A204.1 (cell line): ENCODE data around the gene TCEAL5.
A peak's percentile ranks its signal among the peaks of the same experiment; 100 is the strongest.
"Not testable (repeated sequence)": the region's sequence is repeated elsewhere in the genome, so short reads cannot be mapped to it uniquely, and the experiment has no call there.

ENCODE experiments used
- FAIRE-seq: peaks from 2 replicates; lab custom pipeline; 2012; peaks lifted over from hg19 to GRCh38; lab: Jason Lieb, UNC

The TCEAL5 gene

GRCh38 chrX:103276581-103277002 lies at the start of gene TCEAL5:
Gene TCEAL5 (minus strand): TSS chrX:103276750. CDS start chrX:103274563, 2,187 bp downstream.
- no peak for FAIRE-seq

- no peak for FAIRE-seq
Measured at GRCh38 chrX:103311399-103311780, 34.8 kb upstream of the TCEAL5 start.

DNA sequence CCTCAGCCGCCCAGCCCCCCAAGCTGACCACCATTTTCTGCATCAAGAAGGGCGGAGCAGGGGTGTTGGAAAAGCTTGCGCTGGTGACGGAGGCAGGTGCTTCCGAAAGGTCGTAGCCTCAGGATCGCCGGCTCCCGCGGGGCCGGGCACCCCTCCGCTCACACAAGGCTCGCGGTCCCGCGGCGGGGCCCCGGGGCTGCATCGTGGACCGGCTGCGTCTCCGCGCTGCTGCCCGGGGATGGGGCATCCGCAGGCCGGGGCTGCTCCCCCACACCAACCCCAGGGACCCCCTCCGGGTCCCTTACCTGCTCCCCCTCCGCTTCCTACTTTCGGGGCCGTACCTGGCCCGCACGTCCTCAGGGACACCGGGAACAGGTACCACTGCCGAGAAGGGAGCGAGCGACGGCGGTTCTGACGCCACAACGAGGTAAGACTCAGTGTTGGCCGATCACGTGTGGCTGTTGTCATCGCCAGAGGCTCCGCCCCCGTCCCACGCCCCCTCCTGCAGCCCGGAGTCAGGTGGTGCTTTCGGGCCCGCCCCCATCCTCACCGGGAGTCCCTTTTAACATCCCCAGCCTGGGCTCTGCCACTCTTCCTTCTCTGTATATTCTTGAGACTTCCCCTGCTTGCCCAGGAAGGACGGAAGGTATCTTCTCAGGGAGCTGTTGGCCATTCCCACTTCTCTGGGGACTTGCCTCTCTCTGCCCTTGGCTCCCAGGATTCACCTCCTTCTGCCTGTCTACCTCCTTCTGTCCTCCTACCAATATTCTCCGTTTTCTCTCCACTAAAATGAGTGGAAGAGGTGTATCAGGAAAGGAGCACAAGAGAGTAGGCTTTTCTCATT lies 34.2 kb upstream of the TCEAL5 start, which contains the start of gene BEX2:
Gene BEX2 (minus strand): TSS at position 436 of the 844 bp plus-strand sequence. CDS start 1,014 bp downstream, outside the sequence.
- FAIRE-seq: no peak

DNA sequence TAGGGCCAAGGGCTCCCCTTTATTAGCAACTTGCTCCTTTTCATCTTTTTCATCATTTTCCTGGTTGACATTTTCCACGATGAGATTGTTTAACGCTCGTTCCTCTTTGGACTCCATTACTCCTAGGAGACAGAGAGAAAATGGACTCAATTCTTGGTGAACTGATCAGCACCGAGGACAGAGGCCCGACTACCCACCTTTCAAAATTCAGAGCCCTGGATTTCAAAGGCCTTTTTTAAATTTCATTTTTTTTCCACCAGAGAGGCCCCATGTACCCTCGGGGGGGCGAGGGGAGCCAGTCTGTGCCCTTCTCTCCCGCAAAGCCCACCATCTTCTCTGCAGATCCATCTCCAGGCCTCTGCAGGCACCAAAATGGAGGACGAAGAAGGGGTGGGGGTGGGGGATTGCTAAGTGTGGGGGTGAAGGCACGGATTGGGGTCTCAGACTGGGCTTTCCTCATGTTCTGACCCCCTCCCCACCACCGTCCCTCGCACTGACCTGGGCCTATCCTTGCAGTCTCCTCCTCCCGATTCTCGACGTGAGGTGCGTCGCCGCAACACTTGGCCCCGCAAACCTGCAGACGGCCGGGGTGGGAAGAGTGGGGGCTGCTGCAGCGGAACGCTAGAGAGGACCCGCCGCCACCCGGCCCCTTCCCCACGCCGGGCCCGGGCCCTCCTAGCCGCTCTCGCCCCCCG lies 33.5 kb upstream of the TCEAL5 start:
- no peak for FAIRE-seq

GRCh38 chrX:103305666-103306065 lies 29.1 kb upstream of the TCEAL5 start:
- not testable (repeated sequence) for FAIRE-seq

GRCh38 chrX:103304705-103305104 lies 28.2 kb upstream of the TCEAL5 start:
- no peak for FAIRE-seq

GRCh38 chrX:103293118-103293517 lies 16.6 kb upstream of the TCEAL5 start:
- no peak for FAIRE-seq

- FAIRE-seq: no peak
Measured at GRCh38 chrX:103279624-103280023, 3.1 kb upstream of the TCEAL5 start.

DNA sequence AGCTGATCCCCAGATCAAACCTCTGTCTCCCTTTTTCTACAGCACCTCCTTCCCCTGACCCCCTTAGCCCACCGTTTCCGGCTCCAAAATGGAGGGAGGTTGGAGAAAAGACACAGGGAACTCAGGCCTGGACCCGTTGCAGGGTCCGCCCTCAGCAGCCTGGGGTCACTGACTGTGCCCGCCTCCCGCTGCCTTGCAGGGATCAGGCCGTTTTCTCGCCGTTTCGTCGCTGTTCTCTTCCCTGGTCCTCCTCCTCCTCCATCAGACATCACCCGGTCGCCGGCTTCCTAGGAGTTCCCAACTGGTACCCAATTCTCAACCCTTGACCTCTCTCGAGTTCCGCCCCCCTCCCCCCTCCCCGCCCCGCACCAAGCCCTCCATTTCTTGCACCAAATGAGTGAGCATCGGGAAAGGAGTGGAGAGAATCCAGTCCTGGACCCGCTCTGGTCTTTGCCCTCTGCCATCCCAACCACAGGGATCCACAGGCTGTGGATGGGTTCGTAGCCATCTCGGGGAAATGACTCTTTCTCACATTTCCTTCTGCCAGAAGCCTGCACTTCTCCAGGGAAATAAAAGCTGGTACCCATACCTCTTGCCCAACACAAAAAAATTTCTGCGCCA lies 493 bp downstream of the TCEAL5 start:
- FAIRE-seq: no peak

GRCh38 chrX:103274284-103274683 lies 2.3 kb downstream of the TCEAL5 start:
- no peak for FAIRE-seq

- no peak for FAIRE-seq
Measured at GRCh38 chrX:103258275-103258674, 18.3 kb downstream of the TCEAL5 start.

DNA sequence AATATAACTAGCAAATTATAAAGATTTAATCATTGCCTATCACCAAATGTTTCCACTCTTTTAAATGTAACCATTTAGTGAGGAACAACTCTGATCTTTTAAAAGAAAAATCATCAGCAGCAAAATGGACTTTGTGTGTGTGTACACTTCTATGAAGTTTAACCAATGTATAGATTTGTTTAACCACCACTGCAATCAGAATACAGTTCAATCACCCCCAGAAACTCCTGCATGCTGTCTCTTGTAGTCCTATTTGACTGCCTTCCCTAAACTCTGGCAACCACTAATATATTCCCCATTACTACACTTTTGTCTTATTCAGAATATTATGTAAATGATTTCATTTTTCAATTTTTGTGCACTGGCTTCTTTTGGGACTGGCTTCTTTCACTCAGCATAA lies 19.9 kb downstream of the TCEAL5 start:
- FAIRE-seq: no peak

- FAIRE-seq: no peak
Measured at GRCh38 chrX:103254921-103255493, 21.5 kb downstream of the TCEAL5 start, which contains the start of gene TCEAL8. Gene TCEAL8 (minus strand): TSS chrX:103255155. CDS start chrX:103253979, 1,176 bp downstream.

DNA sequence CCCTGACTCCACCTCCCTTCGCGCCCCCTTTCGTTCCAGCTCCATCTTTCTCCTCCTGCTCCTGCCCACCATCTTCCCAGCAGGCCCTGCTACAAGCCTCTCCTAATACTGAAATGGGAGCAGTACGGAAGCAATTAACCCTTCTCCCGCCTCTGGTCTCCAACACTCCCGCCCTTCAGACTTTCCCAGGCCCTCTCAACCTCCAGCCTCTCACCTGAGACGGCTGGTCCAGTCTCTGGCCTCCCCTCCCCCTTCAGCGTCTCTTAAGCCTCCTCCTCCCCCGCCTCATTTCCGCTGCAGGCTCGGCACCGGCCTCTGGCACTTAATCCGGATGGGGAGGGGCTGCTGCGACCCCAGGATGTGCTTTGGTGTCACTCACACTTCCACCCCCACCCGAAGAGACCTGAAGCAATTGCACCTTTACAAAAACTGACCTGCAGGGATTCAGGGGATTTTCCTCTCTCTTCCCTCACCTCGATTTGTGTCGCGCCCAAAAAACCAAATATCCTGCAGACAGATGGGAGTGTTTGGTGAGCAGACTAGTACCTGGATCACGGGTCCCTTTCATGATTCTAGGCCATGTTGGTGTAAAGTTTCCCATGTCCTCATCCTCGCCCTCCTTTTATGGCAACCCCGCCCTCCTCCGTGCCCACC lies 22.3 kb downstream of the TCEAL5 start:
- no peak for FAIRE-seq

- no peak for FAIRE-seq
Measured at GRCh38 chrX:103253608-103254007, 22.9 kb downstream of the TCEAL5 start.

DNA sequence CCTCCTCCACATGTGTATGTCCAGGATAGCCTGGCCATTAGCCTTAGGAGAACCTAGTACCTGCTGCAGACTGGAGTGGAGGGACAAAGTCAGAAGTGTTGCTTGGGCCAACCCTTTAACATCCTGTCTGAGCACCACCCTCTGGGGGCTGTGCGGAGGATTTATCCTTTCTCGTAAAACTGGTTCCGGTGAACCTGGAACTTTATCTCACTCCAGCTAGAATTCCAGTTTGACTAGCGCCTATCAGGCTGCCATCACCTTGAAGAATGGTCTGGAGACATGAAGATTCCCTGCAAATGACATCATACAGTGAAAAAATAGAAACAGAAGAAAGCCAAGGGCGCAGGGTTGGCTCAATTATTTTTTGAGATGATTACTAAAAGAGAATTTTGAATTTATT lies 25.6 kb downstream of the TCEAL5 start:
- no peak for FAIRE-seq

GRCh38 chrX:103249805-103250204 lies 26.7 kb downstream of the TCEAL5 start:
- no peak for FAIRE-seq

GRCh38 chrX:103248553-103248952 lies 28.0 kb downstream of the TCEAL5 start:
- FAIRE-seq: peak; percentile 81

DNA sequence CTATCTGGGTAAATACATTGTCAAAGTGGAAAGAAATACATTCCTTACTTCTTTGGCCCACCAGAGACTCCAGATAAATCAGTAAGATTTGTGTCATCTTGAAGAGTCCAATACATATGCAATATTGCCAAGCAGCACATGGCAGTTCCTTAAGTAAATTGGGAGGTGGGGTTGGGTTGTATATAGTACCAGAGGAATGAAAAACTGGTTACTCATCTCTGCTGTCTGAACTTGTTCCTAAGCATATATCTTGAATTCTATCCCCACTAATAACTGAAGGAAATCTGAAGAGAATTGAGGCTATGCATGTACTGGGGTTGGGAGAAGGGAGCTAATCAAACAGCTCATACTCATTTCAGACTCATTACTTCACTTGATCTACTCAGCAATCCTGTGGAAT lies 36.4 kb downstream of the TCEAL5 start:
- FAIRE-seq: no peak

GRCh38 chrX:103236296-103236695 lies 40.3 kb downstream of the TCEAL5 start:
- no peak for FAIRE-seq

- not testable (repeated sequence) for FAIRE-seq
Measured at GRCh38 chrX:103235608-103236007, 40.9 kb downstream of the TCEAL5 start.

DNA sequence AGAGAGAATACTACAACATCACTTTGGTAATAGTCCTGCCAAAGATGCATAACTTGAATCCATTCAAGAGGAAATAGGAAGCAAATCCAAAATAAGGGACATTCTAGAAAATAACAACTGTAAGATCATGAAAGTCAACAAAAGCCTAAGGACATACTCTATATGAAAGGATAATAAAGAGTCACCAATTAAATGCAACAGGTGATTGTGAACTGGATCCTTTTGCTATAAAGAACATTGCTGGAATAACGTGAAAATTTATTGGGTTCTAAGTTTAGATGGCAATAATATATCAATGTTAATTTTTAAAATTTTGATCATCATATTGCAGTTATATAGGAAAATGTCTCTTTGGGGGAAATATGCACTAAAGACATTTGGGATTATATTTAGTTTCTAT lies 41.7 kb downstream of the TCEAL5 start:
- FAIRE-seq: no peak
